Endothelial cell of umbilical vein (primary cell): ENCODE results near the gene IFNG-AS1. TPM values are rescaled to one million over a fixed set of nuclear protein-coding genes. Genes with fewer than 3 reads are reported as not detected.

ENCODE experiments used
- BruUV-seq: library from RNA; stranded (reverse); fragments of 400-500 nt; replicated peaks from 2 replicates; lab custom pipeline; 2021; lab: Mats Ljungman, UMichigan
- CTCF ChIA-PET: fragments of 300-600, 350-600 bp; sonication (Branson Sonifier 250); formaldehyde crosslinking; loops from one replicate; lab custom pipeline; 2021; ENCODE audit warnings: antibody characterized with exemption, inconsistent platforms; lab: Charles Lee
- POLR2A ChIA-PET: fragments of 300-600, 350-600 bp; sonication (Branson Sonifier 250); formaldehyde crosslinking; loops from one replicate; lab custom pipeline; 2021; ENCODE audit warnings: antibody characterized with exemption, inconsistent platforms; lab: Charles Lee
- DNase-seq: peaks from one replicate; pipeline ENCODE4 v3.0.0-alpha.2; 2011; ENCODE audit warnings: low read depth, low spot score
- FAIRE-seq: peaks from 2 replicates; lab custom pipeline; 2011; peaks lifted over from hg19 to GRCh38; lab: Jason Lieb, UNC
- H2AFZ ChIP-seq: 2 replicates; pipeline ENCODE4 v1.6.0; 2012; ENCODE audit warnings: low read depth, low read length, control low read depth, inconsistent platforms
- H3K27ac ChIP-seq: 2 replicates; pipeline ENCODE4 v1.5.1; 2011; ENCODE audit warnings: low read depth, mild to moderate bottlenecking, control low read depth, low read length, moderate library complexity; ENCODE audit not compliant: insufficient read depth
- H3K27me3 ChIP-seq, 2 experiments: 2 replicates each; pipeline versions ENCODE4 v1.6.0 to v1.6.1; 2011; ENCODE audit warnings: low read length in 2 of 2, mixed read lengths in 1 of 2; ENCODE audit not compliant: control insufficient read depth in 2 of 2, insufficient read depth in 2 of 2
- H3K36me3 ChIP-seq, 2 experiments: 2 replicates in 1 of 2; 3 replicates in 1 of 2; pipeline ENCODE4 v1.5.1; 2011; ENCODE audit warnings: low read length in 2 of 2, mild to moderate bottlenecking in 1 of 2, moderate library complexity in 1 of 2; ENCODE audit not compliant: control insufficient read depth in 2 of 2, insufficient read depth in 2 of 2; ENCODE audit errors: extremely low read depth in 1 of 2
- H3K4me1 ChIP-seq: 3 replicates; pipeline ENCODE4 v1.5.1; 2011; ENCODE audit warnings: mild to moderate bottlenecking, low read length; ENCODE audit not compliant: control insufficient read depth, insufficient read depth; ENCODE audit errors: extremely low read depth
- H3K4me2 ChIP-seq: 2 replicates; pipeline ENCODE4 v1.6.1; 2011; ENCODE audit warnings: low read length, control low read depth, mixed read lengths; ENCODE audit not compliant: insufficient read depth
- H3K4me3 ChIP-seq, 3 experiments: fragments of 200-600 bp in 1 of 3; sonication (generic), shearing (Covaris generic) in 1 of 3; replicated peaks in 1 of 3; 2 replicates each; pipeline ENCODE4 v1.5.1; 2011 to 2016; ENCODE audit warnings: control low read depth in 3 of 3, low read length in 3 of 3, mild to moderate bottlenecking in 2 of 3, inconsistent platforms in 1 of 3, low read depth in 1 of 3, moderate library complexity in 1 of 3; ENCODE audit not compliant: insufficient read depth in 1 of 3
- H3K79me2 ChIP-seq: 2 replicates; pipeline ENCODE4 v1.6.0; 2012; ENCODE audit warnings: low read length, inconsistent platforms; ENCODE audit not compliant: control insufficient read depth, insufficient read depth
- H3K9ac ChIP-seq: replicated peaks from 2 replicates; pipeline ENCODE3; 2011; ENCODE audit warnings: low read length, control low read depth; ENCODE audit not compliant: insufficient read depth; ENCODE audit errors: extremely low read depth
- H3K9me1 ChIP-seq: replicated peaks from 3 replicates; pipeline ENCODE4 v1.6.0; 2011; ENCODE audit warnings: mild to moderate bottlenecking, low read length; ENCODE audit not compliant: control insufficient read depth, insufficient read depth; ENCODE audit errors: extremely low read depth
- H3K9me3 ChIP-seq: replicated peaks from 2 replicates; pipeline ENCODE4 v1.5.1; 2012; ENCODE audit warnings: low read length, inconsistent platforms; ENCODE audit not compliant: control insufficient read depth, insufficient read depth
- H4K20me1 ChIP-seq: replicated peaks from 2 replicates; pipeline ENCODE3; 2011; ENCODE audit warnings: mild to moderate bottlenecking, low read length; ENCODE audit not compliant: control insufficient read depth, insufficient read depth; ENCODE audit errors: extremely low read depth
- CTCF ChIP-seq, 2 donors: IDR thresholded peaks; 1 replicate in 1 of 2; 2 replicates in 1 of 2; pipeline ENCODE4 v1.5.1; 2011; ENCODE audit warnings: low read length in 2 of 2, mild to moderate bottlenecking in 2 of 2, moderate library complexity in 2 of 2, control low read depth in 1 of 2, inconsistent platforms in 1 of 2, low read depth in 1 of 2; ENCODE audit not compliant: insufficient read depth in 1 of 2; ENCODE audit errors: extremely low read depth in 1 of 2
- EZH2 ChIP-seq: IDR thresholded peaks from 2 replicates; pipeline ENCODE4 v1.6.1; 2012; ENCODE audit warnings: borderline replicate concordance, low read depth, mild to moderate bottlenecking, moderate library complexity, low read length, inconsistent platforms; ENCODE audit not compliant: severe bottlenecking
- FOS ChIP-seq: IDR thresholded peaks from 2 replicates; pipeline ENCODE4 v1.6.1; 2011; ENCODE audit warnings: mild to moderate bottlenecking, low read length, moderate library complexity, borderline replicate concordance; ENCODE audit not compliant: insufficient read depth
- GATA2 ChIP-seq: IDR thresholded peaks from 2 replicates; pipeline ENCODE4 v1.7.0; 2011; ENCODE audit warnings: low read depth, mild to moderate bottlenecking, moderate library complexity, mixed read lengths, low read length; ENCODE audit not compliant: insufficient read length, insufficient read depth
- JUN ChIP-seq: IDR thresholded peaks from 2 replicates; pipeline ENCODE4 v1.6.1; 2011; ENCODE audit warnings: borderline replicate concordance, low read depth; ENCODE audit not compliant: insufficient read length, insufficient read depth
- MAX ChIP-seq: IDR thresholded peaks from 2 replicates; pipeline ENCODE4 v1.6.1; 2011; ENCODE audit not compliant: insufficient read depth, insufficient read length
- MYC ChIP-seq: IDR thresholded peaks from one replicate; pipeline ENCODE4 v1.6.1; 2011; ENCODE audit warnings: mild to moderate bottlenecking, low read depth, low read length
- POLR2A ChIP-seq: IDR thresholded peaks from 2 replicates; pipeline ENCODE4 v1.6.1; 2012; ENCODE audit warnings: low read depth, mild to moderate bottlenecking, control low read depth, low read length
- POLR2AphosphoS5 ChIP-seq: IDR thresholded peaks from 2 replicates; pipeline ENCODE4 v1.6.1; 2012; ENCODE audit warnings: low read depth, mild to moderate bottlenecking, control low read depth, low read length, moderate library complexity; ENCODE audit not compliant: insufficient read depth
- dilution Hi-C: fragments of 300-500 bp; cut with MboI; formaldehyde crosslinking; loops from one replicate; pipeline ENCODE4 v1.15.0; 2019; ENCODE audit warnings: low sequenced_read_pairs; ENCODE audit not compliant: extremely low pct_ligation_motif_present
- intact Hi-C: fragments of 100-400 bp; cut with micrococcal nuclease; formaldehyde crosslinking; loops from one replicate; pipeline ENCODE4 v1.10.0; 2022
- polyA plus RNA-seq, 4 experiments: library from polyadenylated mRNA; depleted of rRNA in 3 of 4; stranded (reverse) in 3 of 4; unstranded in 1 of 4; fragments of >200 nt; gene quantifications; 2 replicates each; pipeline versions ENCODE4 v1.2.1 to v1.2.3, GENCODE V29; 2011 to 2012; ENCODE audit warnings: missing spikeins in 1 of 4
- total RNA-seq: library from RNA; stranded (reverse); gene quantifications from 2 replicates; pipeline ENCODE4 v1.2.3, GENCODE V29; 2021

The IFNG-AS1 gene
- total and polyA plus RNA-seq, 2 donors (not counting 3 experiments of a cell fraction or from before 2014, with no cell fraction given): not detected

GRCh38 chr12:67944093-67944492, 45.2 kb upstream of the IFNG-AS1 start:
- no peaks in the 10 kb centered on the region for H3K9me1 ChIP-seq
- H2AFZ ChIP-seq: no peak overlapping the region
- no peak for DNase-seq
- peaks cover 0 to 4% of the 10 kb centered on the region in 2 experiments for H3K27me3 ChIP-seq
- no peaks in the 10 kb centered on the region for H3K4me1 ChIP-seq
- no peak for TF ChIP-seq POLR2A
- no peak for TF ChIP-seq CTCF (IDR thresholded peaks at IDR 0.05; ENCODE audit: extremely low read depth in 1 of 2, insufficient read depth in 1 of 2, low read depth in 1 of 2, low read length in 2 of 2)
- no peak for TF ChIP-seq MAX
- H3K4me3 ChIP-seq: no peak overlapping the region
- FAIRE-seq: no peak
- intact Hi-C loops (loop anchor here (5.0 kb wide), 3 partner anchors 292 to 917 kb away; no protein-coding TSS in a partner anchor), dilution Hi-C loops (no loop called here)
- H4K20me1 ChIP-seq: no peaks in the 10 kb centered on the region
- H3K27ac ChIP-seq: no peak overlapping the region
- no peak overlapping the region for H3K4me2 ChIP-seq
- no TSS peak for BruUV-seq
- H3K36me3 ChIP-seq: no peaks in the 10 kb centered on the region
- ChIA-PET POLR2A (no interaction called here), CTCF (interaction anchor here (1.7 to 7.1 kb wide), 2 partner anchors 9 to 589 kb away, joined by 9 to 573 read pairs; no protein-coding TSS in a partner anchor)
- H3K9ac ChIP-seq: no peak overlapping the region
- H3K9me3 ChIP-seq: no peaks in the 10 kb centered on the region
- no peaks in the 10 kb centered on the region for H3K79me2 ChIP-seq

GRCh38 chr12:67952787-67953186, 36.5 kb upstream of the IFNG-AS1 start:
- no peaks in the 10 kb centered on the region for H3K36me3 ChIP-seq
- H3K9ac ChIP-seq: no peak overlapping the region
- no peak overlapping the region for H2AFZ ChIP-seq
- no peaks in the 10 kb centered on the region for H3K9me3 ChIP-seq
- dilution Hi-C loops (no loop called here), intact Hi-C loops (no loop called here)
- no peaks in the 10 kb centered on the region for H3K4me1 ChIP-seq
- POLR2A ChIA-PET: no interaction called here
- no peaks in the 10 kb centered on the region for H3K79me2 ChIP-seq
- no peak overlapping the region for H3K27ac ChIP-seq
- TF ChIP-seq GATA2 (no peak), MAX (no peak), EZH2 (no peak), POLR2AphosphoS5 (no peak), CTCF (IDR thresholded peaks at IDR 0.05; ENCODE audit: extremely low read depth in 1 of 2, insufficient read depth in 1 of 2, low read depth in 1 of 2, low read length in 2 of 2) (no peak), FOS (no peak), MYC (no peak), JUN (no peak), POLR2A (no peak)
- BruUV-seq: no TSS peak
- CTCF ChIA-PET: interaction anchor here (1.5 to 2.1 kb wide), 2 partner anchors 10 to 597 kb away, joined by 5 to 7 read pairs; no protein-coding TSS in a partner anchor
- H3K4me2 ChIP-seq: no peak overlapping the region
- no peak overlapping the region for H3K4me3 ChIP-seq
- no peaks in the 10 kb centered on the region for H3K27me3 ChIP-seq
- no peak for FAIRE-seq
- no peak for DNase-seq
- H3K9me1 ChIP-seq: no peaks in the 10 kb centered on the region
- H4K20me1 ChIP-seq: no peaks in the 10 kb centered on the region
